ENCODE data around the gene GNG12.

The GNG12 gene

DNA sequence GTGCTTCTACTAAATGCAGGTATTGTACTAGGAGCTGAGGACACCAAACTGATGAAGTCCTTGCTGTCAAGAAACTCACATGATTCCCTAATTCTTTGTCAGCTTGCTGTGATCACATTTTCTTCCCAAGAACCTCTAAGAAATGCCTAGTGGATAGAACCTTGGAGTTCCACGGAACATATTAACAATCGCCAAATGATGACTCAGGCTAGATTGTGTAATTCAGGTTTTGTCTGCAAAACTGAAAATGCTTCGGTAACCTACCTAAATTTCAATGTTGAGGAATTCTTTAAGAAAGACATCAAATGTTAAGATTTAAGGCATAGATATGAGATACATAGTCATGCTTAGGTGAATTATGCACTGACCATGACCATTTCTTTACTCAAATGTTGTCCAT is 150.0 kb downstream of the GNG12 start:
- TF ChIP-seq, protein P1, sequence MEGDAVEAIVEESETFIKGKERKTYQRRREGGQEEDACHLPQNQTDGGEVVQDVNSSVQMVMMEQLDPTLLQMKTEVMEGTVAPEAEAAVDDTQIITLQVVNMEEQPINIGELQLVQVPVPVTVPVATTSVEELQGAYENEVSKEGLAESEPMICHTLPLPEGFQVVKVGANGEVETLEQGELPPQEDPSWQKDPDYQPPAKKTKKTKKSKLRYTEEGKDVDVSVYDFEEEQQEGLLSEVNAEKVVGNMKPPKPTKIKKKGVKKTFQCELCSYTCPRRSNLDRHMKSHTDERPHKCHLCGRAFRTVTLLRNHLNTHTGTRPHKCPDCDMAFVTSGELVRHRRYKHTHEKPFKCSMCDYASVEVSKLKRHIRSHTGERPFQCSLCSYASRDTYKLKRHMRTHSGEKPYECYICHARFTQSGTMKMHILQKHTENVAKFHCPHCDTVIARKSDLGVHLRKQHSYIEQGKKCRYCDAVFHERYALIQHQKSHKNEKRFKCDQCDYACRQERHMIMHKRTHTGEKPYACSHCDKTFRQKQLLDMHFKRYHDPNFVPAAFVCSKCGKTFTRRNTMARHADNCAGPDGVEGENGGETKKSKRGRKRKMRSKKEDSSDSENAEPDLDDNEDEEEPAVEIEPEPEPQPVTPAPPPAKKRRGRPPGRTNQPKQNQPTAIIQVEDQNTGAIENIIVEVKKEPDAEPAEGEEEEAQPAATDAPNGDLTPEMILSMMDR (IDR thresholded peaks at IDR 0.05; ENCODE audit: control extremely low read depth, extremely low read depth, low read depth, missing control alignments) = no peak
- CTCF ChIA-PET = interaction anchor here (1.2 to 3.0 kb wide), 8 partner anchors 9 to 437 kb away, joined by 3 to 15 read pairs (median 5); no protein-coding TSS in a partner anchor
- no peak for DNase-seq (ENCODE audit: extremely low spot score)
- POLR2A ChIA-PET = interaction anchor here (2.5 kb wide), 1 partner anchor 77 kb away, joined by 19 read pairs; no protein-coding TSS in a partner anchor

DNA sequence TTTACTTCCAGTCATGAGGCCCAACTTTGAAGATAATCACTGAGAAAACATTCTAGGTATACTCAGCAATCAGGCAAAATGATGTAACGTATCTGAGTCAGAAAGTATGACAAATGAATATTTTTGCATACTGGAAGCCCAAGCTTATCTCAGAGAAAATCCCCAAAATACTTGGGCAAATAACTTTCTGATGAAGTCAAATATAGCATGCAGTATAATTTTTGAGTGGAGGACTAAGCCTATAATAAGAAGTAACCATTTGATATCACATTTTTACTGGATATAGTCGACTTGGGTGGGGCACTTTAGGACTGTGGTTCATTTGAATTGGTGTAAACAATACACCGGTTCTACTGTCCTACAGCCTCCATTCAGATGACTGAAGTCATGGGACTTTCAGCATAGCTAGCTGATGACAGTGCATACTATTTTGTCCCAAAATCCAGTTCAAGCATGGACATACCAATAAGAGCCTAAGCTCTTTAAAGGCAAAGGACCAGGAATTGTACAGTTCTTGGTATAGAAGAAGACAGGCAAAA is 150.5 kb downstream of the GNG12 start:
- POLR2A ChIA-PET = no interaction called here
- TF ChIP-seq, protein P1 (IDR thresholded peaks at IDR 0.05; ENCODE audit: control extremely low read depth, extremely low read depth, low read depth, missing control alignments) = no peak
- no peak for DNase-seq (ENCODE audit: extremely low spot score)
- CTCF ChIA-PET = interaction anchor here (1.0 to 3.0 kb wide), 7 partner anchors 10 to 438 kb away, joined by 3 to 15 read pairs (median 4); no protein-coding TSS in a partner anchor

DNA sequence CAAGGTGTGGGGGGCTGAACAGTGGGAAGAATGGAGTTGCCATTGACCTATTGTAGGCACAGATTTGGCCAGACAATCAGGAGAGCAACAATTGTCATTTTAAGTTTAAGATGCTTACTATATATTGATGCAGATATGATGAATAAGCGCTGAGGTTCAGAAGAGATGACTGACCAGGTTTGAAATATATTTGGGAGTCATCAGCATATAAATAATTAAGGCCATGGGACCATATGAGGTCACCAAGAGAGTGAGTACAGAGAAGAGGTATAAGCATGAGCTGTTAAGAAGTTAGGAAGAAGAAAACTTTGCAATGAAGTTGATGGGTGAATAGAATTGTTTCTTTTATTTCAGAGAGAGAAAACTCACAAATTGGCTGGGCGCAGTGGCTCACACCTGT is 152.8 kb downstream of the GNG12 start:
- CTCF ChIA-PET = interaction anchor here (2.3 kb wide), 1 partner anchor 10 kb away, joined by 6 read pairs; no protein-coding TSS in a partner anchor
- DNase-seq (ENCODE audit: extremely low spot score) = no peak
- TF ChIP-seq, protein P1 (IDR thresholded peaks at IDR 0.05; ENCODE audit: control extremely low read depth, extremely low read depth, low read depth, missing control alignments) = no peak
- POLR2A ChIA-PET = no interaction called here

DNA sequence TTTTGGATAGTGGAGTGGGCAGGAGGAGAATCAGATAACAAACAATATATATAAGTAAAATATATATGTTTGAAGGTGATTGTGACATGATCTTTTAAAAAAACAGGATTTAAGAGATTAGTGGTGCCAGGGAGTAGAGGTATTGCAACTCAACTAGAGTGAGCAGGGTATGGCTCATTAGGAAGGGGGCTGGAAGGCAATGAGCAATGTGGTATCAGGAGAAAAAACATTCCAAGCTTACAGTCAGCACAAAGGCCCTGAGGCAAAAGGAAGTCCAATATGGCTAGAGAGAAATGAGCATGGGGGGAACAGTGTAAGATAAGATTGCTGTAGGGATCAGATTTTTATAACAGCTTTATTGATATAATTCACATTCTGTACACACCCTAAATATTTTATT is 153.6 kb downstream of the GNG12 start:
- CTCF ChIA-PET = interaction anchor here (2.3 kb wide), 1 partner anchor 9 kb away, joined by 6 read pairs; no protein-coding TSS in a partner anchor
- POLR2A ChIA-PET = no interaction called here
- TF ChIP-seq, protein P1 (IDR thresholded peaks at IDR 0.05; ENCODE audit: control extremely low read depth, extremely low read depth, low read depth, missing control alignments) = no peak
- DNase-seq (ENCODE audit: extremely low spot score) = no peak

DNA sequence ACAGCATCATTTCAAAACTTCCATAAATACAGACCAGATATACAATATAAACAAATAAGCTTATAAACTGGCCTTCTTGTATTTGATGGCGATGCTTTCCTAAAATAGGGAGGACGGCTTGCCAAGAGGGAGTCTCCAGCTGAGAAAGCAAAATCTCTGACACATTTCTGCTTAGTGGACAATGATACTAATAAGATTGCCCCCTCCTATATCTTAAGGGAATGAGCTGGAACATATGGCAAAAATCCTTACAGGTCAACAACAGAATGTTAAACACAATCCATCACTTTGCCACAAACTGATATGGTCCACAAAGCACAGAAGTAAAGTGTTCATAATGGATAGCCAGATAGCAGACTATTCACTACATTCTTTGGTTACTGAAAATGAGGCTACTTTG is 155.3 kb downstream of the GNG12 start:
- TF ChIP-seq, protein P1 (IDR thresholded peaks at IDR 0.05; ENCODE audit: control extremely low read depth, extremely low read depth, low read depth, missing control alignments) = no peak
- no peak for DNase-seq (ENCODE audit: extremely low spot score)
- ChIA-PET POLR2A (no interaction called here), CTCF (interaction anchor here (0.9 to 4.5 kb wide), 7 partner anchors 8 to 116 kb away, joined by 3 to 12 read pairs (median 3); no protein-coding TSS in a partner anchor)

DNA sequence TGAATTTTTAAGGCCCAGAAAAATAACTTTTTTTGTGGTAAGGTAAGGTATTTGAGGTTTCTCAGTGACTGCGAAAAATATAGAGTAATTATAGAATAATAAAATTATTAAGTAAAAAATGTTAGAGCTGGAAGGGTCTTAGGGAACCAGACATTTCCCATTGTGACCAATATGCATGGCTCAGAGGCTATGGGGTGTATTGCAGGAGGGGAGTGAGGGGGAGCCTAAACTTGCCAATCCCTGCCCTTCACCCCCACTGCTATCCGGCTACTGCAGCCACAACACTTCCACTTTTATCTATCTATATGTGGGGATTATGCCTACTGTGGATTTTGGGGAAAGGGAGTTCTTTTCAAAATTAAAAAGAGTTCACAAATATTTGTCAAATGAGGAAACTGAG is 155.9 kb downstream of the GNG12 start:
- CTCF ChIA-PET = interaction anchor here (1.4 to 4.5 kb wide), 3 partner anchors 8 to 116 kb away, joined by 3 to 12 read pairs (median 3); no protein-coding TSS in a partner anchor
- TF ChIP-seq, protein P1 (IDR thresholded peaks at IDR 0.05; ENCODE audit: control extremely low read depth, extremely low read depth, low read depth, missing control alignments) = no peak
- POLR2A ChIA-PET = no interaction called here
- DNase-seq (ENCODE audit: extremely low spot score) = no peak
